ENCODE measurements around the gene IPO13. TPM values are rescaled to one million over a fixed set of nuclear protein-coding genes. Genes with fewer than 3 reads are reported as not detected.

IPO13 gene
- total RNA-seq, 2 donors from 2014 or later = 25.9 to 28.1 TPM

DNA sequence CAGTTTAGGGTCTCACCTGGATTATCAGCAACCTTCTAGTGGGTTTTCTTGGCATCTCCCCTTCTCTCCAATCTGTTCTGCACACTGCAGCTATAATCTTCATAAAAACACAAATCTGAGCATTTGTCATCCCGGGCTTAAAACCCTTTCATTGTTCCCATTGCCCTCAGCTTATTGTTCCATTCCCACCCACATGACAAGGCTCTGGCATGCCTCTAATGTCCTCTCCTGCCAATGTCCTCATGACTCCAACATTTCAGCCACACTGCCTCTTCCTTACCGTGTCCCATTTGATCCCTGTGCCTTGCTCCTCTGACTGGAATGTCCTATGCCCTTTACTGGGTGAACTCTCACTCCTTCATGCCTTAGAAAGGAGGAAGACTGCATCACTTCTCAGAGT lies 15.6 kb downstream of the IPO13 start:
- no peak for DNase-seq (ENCODE audit: low spot score)
- no peaks in the 10 kb centered on the region for H3K27me3 ChIP-seq
- H3K36me3 ChIP-seq = peaks cover 43% of the 10 kb centered on the region
- H3K4me3 ChIP-seq = no peak overlapping the region
- no peaks in the 10 kb centered on the region for H3K4me1 ChIP-seq
- no peaks in the 10 kb centered on the region for H3K9me3 ChIP-seq
- TF ChIP-seq, protein P1, sequence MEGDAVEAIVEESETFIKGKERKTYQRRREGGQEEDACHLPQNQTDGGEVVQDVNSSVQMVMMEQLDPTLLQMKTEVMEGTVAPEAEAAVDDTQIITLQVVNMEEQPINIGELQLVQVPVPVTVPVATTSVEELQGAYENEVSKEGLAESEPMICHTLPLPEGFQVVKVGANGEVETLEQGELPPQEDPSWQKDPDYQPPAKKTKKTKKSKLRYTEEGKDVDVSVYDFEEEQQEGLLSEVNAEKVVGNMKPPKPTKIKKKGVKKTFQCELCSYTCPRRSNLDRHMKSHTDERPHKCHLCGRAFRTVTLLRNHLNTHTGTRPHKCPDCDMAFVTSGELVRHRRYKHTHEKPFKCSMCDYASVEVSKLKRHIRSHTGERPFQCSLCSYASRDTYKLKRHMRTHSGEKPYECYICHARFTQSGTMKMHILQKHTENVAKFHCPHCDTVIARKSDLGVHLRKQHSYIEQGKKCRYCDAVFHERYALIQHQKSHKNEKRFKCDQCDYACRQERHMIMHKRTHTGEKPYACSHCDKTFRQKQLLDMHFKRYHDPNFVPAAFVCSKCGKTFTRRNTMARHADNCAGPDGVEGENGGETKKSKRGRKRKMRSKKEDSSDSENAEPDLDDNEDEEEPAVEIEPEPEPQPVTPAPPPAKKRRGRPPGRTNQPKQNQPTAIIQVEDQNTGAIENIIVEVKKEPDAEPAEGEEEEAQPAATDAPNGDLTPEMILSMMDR (IDR thresholded peaks at IDR 0.05) = no peak
- H3K27ac ChIP-seq = no peak overlapping the region

DNA sequence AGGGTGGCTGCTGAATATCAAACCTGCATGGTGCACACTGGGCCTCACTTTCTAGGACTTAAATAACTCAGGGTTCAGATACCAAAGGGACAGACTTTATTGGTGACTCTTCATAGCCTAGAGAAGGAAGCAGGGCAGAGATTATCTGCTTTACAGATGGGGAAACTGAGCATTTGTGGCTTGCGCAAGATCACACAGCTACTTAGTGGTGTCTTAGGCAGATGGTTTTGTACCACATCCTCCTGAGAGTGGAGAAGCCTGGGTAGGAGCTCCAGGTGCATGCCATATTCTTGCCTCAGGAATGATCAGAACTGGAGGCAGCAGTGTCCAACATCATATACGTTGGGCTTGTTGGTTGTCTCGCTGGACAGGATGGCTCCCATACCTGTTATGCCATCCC lies 16.3 kb downstream of the IPO13 start:
- Histone ChIP-seq H3K36me3 (peaks cover 36% of the 10 kb centered on the region), H3K9me3 (no peaks in the 10 kb centered on the region), H3K27me3 (no peaks in the 10 kb centered on the region), H3K4me3 (no peak overlapping the region), H3K27ac (no peak overlapping the region), H3K4me1 (no peaks in the 10 kb centered on the region)
- DNase-seq (ENCODE audit: low spot score) = no peak
- TF ChIP-seq, protein P1 (IDR thresholded peaks at IDR 0.05) = no peak

DNA sequence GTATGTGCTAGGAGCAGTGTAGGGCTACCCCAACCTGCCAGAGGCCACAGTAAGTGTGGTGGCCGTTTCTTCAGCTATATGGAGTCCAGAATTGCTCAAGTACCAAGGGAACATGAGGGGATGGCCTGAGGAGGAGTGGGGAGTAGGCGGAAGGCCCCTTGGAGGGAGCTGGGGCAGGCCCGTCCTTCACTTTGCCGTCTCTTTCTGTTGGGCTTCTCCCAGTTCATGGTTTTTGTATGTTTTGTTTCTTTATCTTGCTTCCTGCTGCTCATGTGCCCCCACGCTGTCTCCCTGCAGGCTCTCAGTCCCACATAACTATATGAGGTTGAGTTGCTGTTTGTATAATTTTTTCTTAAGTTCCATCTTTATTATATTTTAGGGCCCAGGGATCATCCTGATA lies 17.1 kb downstream of the IPO13 start:
- no peak for DNase-seq (ENCODE audit: low spot score)
- Histone ChIP-seq H3K4me1 (no peaks in the 10 kb centered on the region), H3K27me3 (no peaks in the 10 kb centered on the region), H3K9me3 (no peaks in the 10 kb centered on the region), H3K36me3 (peaks cover 27% of the 10 kb centered on the region), H3K4me3 (no peak overlapping the region), H3K27ac (no peak overlapping the region)
- TF ChIP-seq, protein P1 (IDR thresholded peaks at IDR 0.05) = no peak

DNA sequence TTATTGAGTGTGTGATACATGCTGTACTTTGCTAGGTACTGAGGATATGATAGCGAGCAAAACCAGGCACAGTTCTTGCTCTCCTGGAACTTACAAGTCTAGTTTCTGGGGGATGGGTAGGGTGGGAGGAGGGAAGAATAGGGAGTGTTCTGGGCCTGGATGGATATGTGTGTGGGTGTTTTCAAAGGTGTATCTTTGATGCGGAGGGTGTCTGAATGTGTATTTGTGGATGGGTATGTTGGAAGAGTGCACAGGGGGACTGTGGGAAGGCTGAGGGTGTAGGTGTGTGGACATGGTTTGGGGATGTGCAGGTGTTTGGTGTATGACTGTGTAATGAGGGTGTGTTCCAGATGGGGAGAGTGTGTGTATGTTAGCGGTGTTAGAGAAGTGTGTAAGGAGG lies 18.6 kb downstream of the IPO13 start:
- H3K4me3 ChIP-seq = no peak overlapping the region
- no peaks in the 10 kb centered on the region for H3K27me3 ChIP-seq
- H3K36me3 ChIP-seq = peaks cover 16% of the 10 kb centered on the region
- TF ChIP-seq, protein P1 (IDR thresholded peaks at IDR 0.05) = no peak
- H3K4me1 ChIP-seq = peaks cover 0 to 7% of the 10 kb centered on the region in 2 donors
- no peak for DNase-seq (ENCODE audit: low spot score)
- H3K27ac ChIP-seq = no peak overlapping the region
- H3K9me3 ChIP-seq = no peaks in the 10 kb centered on the region

DNA sequence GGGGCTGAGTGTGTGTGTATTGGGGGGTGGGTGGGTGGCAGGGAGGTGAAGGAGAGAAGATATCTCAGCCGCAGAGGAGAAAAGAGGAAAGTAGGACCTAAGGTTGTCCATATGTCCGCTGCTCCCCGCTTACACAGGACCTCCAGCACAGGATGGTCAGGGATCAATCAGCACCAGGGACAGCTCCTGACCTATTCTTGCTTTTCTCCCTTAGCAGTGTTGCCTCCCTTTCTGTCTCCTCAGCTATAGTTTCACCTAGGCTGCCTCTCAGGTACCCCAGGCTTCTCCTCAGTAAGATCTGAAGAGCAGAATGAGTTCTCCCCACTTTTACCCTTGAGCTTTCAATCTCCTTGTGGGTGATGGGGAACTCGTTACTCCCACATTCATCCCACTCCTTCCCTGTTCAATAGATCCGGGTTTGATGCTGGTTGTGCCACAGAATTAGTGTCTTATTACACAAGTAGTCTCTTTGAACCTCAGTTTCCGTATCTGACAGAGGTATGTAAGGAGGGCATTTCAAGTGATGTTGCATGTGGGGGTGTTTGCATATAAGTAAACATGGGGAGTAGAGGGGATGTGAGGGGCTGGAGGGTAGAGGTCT lies 21.7 kb downstream of the IPO13 start:
- Histone ChIP-seq H3K36me3 (peaks cover 6% of the 10 kb centered on the region), H3K4me3 (no peak overlapping the region), H3K9me3 (no peaks in the 10 kb centered on the region), H3K27ac (no peak overlapping the region), H3K4me1 (peaks cover 0 to 18% of the 10 kb centered on the region in 2 donors), H3K27me3 (no peaks in the 10 kb centered on the region)
- DNase-seq (ENCODE audit: low spot score) = no peak
- TF ChIP-seq, protein P1 (IDR thresholded peaks at IDR 0.05) = no peak

DNA sequence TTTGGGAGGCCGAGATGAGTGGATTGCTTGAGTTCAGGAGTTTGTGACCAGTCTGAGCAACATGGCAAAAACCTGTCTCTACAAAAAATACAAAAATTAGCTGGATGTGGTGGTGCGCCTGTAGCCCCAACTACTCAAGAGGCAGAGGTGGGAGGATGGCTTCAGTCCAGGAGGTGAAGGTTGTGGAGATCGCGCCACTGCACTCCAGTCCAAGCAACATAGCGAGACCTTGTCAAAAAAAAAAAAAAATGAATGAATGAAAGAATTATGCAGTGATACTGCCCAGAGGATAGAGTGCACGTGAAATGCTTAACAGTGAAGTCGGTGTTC lies 22.6 kb downstream of the IPO13 start:
- Histone ChIP-seq H3K36me3 (peaks cover 6% of the 10 kb centered on the region), H3K9me3 (no peaks in the 10 kb centered on the region), H3K4me1 (peaks cover 0 to 25% of the 10 kb centered on the region in 2 donors), H3K27ac (no peak overlapping the region), H3K27me3 (no peaks in the 10 kb centered on the region), H3K4me3 (peak overlapping the region in 1 of 2 donors; percentile 69)
- no peak for DNase-seq (ENCODE audit: low spot score)
- TF ChIP-seq, protein P1 (IDR thresholded peaks at IDR 0.05) = no peak

Measured in right atrium auricular region (tissue), 2 donors.